EL (cell line): ENCODE measurements around the gene USF1.
A peak's percentile ranks its signal among the peaks of the same experiment; 100 is the strongest.
"Not testable (repeated sequence)": the region's sequence is repeated elsewhere in the genome, so short reads cannot be mapped to it uniquely, and the experiment has no call there.

ENCODE experiments used
- DNase-seq: peaks from one replicate; pipeline ENCODE4 v3.0.0-alpha.2; 2016

USF1 gene

DNA sequence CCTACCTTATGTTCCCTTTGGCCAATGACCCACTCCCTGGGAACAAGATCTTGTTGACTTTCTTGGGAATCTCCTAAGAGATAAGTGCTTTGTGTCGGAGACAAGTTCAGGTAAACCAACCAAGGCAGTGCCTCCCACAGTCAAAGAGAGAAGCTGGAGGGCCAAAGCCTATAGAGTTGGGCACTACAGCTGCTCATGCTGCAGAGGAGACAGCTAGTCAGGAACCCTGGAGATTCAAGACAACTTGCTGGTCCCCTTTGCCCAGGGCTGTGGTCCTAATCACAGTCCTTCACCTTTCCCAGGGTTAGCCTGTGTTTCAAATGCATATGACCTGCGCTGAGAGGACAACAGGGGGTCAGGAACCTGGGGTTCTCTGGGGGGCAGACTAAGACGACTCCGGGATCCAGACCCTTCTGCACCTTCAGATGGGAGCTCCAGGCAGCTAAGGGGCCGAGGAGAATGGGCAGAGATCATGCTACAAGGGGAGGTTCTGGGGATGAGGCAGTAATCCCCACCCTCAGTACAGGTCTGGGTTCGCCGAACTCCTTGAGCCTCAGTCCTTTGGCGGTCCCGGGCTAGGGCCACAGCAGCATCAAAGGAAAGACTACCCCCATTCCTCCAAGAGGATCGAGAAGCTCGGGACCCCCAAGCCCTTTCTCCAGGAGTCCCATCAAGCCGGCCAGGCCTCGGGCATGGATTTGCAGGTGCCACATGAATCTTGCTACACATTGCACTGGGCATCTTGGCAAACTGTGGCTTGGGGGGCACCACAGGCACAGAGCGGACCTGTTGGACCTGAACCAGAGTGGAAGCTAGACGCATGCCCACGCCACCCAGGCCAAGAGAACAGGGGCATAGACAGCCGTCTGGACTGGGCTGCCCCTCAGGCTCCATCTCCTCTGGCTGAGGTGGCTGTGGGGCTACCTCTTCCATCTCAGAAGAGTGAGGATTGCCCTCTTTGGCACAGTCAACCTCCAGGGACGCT, 2.0 kb upstream of the USF1 start:
- DNase-seq, result no peak

DNA sequence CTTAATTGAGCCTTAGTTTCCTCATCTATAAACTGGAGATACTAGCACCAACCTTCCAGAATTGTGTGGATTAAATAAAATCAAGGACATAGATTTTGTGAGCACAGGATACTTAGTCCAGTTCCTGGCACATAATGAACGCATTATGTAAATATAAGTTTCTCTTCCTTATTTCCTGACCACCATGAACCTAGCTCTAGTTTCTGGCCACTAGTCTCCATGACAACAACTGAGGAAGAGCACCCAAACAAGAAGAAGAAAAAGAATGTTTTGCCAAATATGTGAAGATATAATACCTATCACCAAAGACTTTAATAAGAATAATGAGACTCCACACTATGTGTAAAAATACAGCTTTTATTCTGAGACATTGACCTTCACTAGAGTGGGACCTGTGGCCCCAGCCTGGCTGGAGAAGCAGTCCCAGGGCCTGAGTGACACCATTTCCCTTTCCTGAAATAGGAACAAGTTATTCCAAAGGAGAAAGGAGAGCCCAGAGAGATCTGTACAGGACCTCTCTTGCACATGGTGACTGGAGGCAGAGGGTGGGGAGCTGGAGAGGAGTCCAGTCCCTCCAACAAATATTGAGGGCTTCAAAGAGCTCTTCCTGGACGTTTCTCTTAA, 940 bp upstream of the USF1 start:
- no peak for DNase-seq

DNA sequence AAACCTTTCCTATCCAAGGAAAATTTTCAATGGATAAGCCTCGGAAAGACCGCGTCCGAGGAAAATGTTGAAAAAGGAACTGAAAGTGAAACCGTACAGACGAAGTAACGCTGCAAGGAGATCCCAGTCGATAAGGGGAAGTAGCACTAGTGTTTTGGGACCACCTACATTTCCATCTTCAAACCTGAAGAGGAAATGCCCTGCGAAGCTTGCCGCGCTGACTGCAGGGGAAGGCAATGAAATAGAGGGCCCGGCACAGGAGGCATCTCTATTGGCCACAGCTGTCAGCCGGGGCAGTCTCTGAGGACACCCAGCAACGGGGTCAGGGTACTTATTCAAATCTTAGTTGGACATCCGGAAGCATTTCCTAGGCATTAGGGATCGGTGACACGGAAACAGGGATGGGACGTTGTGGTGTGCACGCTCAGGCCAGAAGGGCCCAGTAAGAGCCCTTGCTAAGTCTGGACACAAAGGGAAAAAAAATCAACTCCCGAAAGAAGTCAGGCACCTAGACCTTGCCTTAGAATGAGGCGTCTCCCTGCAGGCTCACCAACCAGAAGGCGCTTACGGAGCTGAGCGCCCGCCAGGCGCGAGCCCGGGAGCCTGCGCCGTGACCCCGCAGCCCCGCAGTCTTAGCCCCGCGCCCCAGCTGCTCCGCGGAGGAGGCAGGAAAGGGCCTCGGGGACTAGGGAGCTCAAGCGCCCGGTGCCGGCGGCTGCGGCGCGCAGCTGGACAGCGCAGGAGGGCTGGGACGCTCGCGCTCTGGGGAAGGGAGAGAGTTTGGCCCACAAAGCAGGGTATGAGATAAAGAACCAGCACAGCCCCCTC, 655 bp downstream of the USF1 start:
- DNase-seq, result peak; percentile 79

DNA sequence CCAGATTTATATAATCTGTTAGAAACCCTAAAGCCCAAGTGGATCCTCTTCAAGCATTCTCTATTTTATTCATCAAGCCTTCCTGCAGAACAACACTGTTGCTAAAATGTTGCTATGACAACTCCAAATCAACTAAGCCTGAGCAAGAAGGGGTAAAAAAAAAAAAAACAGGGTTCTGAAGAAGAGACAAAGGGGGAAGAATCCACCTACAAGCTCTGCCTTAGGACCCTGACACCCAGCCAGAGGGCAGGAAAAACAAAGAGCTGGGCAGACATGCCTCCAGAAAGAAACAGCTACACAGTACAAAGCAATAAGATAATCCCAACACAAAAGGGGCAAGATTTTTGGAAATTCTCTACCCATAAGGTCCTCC, 1.3 kb downstream of the USF1 start:
- DNase-seq, result peak; percentile 7

DNA sequence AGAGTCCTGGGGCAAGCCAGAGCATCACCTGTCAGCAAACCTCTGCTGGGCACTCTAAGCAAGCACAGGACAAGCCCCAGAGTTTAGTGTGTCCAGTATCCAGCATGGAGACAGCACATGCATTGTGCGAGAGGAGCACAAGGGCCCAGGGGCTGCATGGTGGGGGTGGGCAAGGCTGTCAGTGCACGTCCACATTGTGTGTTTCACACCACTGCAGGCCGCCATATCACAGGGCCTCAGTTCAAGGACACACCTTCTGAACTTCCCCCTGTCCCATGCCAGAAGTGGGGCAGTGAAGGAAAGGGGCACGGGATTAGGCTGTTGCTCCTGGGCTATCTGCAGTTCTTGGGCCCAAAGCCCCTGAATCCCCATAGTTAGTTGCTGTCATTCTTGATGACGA, 6.2 kb downstream of the USF1 start:
- no peak for DNase-seq

DNA sequence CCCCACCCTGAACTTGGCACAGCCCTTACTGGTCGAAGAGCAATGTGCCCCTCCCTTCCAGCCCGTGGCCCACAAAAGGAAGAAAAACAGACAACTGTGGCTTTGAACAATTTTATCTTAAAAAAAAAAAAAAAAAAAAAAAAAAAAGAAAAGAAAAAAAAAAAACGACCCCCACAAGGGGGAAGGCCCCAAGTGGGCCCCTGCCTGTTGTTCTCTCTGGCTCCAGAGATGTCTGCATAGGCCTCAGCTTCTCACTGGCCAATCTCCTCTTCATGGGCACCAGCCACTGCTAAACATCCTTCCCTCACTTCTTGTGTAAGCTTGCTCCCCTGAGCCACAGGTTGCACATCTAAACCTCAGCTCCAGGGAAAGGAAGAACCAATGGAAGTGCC, 6.6 kb downstream of the USF1 start:
- DNase-seq, result no peak

DNA sequence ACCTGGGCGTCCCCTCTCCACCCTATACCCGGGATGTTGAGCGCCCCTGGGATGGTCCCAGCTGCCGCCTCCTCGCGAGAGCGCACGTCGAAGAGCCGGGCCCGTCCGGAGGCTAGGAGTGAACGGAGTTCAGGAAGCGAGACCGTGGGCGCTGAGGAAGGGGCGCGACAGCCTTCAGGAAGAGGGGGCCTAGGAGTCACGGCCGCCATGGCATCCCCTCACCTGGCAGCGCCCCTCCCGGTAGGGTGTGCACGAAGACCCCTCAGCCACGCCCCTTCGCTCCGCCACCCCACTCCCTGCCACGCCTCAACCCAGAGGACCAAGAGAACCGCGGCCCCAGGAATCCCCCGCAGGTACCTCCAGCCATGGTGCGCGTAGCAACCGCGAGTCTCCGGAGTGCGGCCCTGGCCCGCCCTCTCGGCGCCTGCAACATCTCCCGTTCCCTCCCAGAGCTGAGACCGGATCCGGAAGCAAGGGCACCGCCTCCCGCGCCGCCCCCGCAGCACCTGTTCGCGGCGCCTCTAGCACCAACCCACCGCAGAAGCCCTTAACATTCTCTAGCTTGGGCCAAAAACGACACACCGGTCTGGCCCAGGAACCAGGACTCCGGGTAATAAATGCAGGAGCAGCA, 7.1 kb downstream of the USF1 start, which contains the start of gene TSTD1:
Gene TSTD1 (minus strand): TSS at position 442 of the 631 bp plus-strand sequence. CDS start 75 bp downstream, at position 367.
- DNase-seq, result no peak

DNA sequence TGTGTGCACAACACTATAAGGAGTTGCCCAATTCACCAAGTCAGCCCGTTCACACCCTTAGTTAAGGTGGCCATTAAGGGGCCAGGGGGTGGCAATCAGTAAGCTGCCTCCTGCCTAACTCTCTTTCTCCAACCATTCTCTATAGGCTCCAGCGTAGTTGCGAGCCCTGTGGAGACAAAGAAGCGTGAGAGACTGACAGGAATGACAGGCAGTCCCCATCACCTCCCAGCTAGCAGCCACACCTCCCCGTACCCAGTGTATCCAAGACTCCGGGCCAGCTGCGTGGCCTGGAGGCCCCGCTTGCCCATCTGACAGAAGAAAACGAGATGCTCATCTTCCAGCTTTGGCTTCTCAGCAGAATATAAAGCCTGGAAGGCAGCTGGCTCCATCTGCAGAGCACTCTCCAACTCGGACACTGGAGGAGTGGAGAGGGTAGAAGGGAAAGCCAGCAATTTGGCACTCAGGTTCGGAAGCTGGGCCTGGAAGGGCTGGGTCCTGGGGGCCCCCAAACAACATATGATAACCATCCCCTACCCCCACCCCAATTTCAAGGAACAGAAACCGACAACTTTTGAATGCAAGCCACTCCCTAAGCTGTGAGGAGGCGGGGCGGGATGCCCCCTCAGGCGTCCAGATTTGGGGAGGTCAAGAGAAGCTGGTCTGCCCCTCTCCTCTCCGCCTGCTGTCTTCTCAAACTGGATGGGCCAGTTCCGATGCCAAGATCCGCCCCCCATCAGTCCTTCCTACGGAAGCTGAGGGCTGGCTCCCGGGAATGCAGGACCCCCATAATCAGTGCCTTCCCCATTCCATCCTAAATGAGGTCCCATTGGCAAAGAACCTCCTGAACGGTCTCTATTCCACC, 7.9 kb downstream of the USF1 start:
- DNase-seq, result no peak

DNA sequence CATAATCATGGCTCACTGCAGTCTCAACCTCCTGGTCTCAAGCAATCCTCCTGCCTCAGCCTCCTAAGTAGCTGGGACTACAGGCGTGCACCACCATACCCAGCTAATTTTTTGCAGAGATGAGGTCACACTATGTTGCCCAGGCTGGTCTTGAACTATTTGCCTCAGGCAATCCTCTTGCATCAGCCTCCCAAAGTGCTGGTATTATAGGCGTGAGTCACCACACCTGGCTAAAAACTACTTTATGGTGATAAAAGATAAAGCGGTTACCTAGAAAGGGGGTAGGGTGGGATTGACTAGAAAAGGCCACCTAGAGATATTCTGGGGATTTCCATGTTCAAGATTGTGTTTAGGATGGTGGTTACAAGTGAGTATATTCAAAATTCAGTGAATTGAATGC, 12.0 kb downstream of the USF1 start:
- DNase-seq, result peak; percentile 55

DNA sequence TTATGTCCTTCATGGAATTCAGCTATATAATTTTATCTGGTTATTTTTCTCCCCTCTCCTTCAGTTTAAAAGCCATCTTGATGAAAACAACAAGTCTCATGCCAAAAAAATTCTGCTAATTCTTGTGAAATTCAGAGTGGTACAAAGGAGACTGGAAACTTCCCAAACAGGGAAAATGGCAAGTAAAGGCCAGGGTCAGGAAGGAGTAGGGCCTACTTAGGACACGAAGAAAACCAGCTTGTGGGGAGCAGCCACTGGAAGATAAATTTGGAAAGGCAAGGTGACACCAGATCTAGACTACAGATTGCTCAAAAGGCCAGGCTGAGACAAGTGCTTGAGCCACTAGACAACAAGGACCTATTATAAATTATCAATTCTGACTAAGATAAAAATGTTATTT, 13.4 kb downstream of the USF1 start:
- no peak for DNase-seq

DNA sequence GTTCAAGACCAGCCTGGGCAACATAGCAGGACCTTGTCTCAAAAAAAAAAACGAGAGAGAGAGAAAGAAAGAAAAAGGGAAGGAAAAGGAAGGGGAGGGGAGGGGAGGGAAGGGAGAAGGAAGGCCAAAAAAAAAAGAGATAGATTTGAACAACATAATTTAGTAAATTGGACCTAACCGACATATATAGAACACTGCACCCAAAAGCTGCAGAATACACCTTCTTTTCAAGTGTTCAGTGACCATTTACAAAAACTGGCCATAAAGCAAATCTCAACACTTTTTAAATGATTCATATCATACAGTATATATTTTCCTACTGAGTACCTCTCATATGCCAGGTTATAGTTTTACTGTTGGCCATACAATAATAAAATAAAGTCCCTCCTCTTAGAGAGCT, 13.9 kb downstream of the USF1 start:
- DNase-seq, result no peak

DNA sequence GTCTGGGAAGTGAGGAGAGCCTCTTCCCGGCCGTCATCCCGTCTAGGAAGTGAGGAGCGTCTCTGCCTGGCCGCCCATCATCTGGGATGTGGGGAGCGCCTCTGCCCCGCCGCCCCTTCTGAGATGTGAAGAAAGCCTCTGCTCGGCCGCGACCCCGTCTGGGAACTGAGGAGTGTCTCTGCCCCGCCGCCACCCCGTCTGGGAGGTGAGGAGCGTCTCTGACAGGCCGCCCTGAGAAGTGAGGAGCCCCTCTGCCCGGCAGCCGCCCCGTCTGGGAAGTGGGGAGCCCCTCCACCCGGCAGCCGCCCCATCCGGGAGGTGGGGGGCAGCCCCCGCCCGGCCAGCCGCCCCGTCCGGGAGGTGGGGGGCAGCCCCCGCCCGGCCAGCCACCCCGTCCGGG, 16.3 kb downstream of the USF1 start:
- DNase-seq, result not testable (repeated sequence)

DNA sequence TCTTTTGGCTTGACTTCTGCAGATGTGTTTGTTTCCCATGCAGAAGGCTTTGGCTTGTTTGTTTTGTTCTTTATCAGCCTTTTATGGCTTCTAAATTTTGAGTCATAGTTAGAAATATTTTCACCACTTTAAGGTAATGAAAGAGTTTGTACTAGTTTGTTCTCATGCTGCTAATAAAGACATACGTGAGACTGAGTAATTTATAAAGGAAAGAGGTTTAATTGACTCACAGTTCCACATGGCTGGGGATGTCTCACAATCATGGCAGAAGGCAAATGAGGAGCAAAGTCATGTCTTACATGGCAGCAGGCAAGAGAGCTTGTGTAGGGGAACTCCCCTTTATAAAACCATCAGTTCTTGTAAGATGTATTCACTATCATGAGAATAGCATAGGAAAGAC, 18.8 kb downstream of the USF1 start:
- not testable (repeated sequence) for DNase-seq

DNA sequence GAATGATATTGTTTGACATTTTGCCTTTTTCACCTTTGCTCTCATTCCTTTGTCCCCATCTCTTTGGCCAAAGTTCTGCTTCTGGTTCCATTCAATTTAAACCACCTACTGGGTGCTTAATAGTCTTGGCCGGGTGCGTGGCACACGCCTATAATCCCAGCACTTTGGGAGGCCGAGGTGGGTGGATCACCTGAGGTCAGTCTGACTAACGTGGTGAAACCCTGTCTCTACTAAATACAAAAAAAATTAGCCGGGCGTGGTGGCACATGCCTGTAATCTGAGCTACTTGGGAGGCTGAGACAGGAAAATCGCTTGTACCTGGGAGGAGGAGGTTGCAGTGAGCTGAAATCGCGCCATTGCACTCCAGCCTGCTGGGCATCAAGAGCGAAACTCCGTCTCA, 23.3 kb downstream of the USF1 start:
- not testable (repeated sequence) for DNase-seq

DNA sequence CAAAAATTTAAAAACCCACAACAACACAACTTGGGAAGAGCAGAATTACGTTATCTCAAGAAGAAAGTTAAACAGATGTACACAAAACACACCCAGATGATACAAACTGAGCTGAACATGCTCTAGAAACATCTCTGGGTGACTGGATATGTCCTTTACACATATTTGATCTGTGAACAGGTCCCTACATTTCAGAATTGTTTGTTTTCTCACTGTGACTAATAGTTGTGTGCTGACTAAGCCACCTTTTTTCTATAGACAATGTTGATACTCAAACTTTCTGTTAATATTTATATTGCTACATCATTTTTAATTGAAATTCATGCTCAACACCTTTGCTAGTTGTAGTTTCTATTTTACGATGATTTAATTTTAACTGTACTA, 23.8 kb downstream of the USF1 start:
- DNase-seq, result no peak

DNA sequence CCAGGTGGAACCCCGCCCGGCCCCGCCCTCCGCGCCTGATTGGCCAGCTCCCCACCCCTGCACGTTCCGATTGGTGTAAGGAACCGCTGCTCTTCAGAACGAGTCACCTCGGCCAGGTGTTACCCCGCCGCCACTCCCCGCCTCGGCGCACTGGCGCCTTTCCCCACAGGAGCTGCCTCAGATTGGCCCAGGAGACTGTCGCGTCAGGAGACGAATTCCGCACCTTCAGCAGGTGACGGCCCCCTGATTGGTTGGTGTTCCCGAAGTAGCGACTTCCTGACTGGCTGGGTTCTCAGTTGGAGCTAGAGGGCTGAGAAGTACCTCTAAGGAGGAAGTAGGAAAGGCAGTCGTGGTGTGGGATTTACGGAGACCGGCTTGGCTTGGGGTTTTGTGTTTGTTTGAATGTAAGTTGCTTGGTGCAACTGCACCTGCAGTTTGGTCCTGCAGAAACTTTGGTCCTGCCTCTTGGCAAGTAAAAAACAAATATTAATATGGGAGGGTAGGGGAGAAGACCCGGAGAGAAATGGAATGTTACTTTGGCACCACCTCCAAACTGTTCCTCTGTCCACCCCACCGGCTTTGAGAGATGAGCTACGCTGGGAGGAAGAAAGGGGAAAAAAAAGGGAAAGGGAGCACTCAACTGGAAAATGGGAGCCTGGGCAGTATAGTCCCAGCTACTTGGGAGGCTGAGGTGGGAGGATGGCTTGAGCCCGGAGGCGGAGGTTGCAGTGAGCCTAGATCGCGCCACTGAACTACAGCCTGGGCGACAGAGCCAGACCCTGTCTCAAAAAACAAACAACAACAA, 24.4 kb downstream of the USF1 start:
- DNase-seq, result peak; percentile 58

DNA sequence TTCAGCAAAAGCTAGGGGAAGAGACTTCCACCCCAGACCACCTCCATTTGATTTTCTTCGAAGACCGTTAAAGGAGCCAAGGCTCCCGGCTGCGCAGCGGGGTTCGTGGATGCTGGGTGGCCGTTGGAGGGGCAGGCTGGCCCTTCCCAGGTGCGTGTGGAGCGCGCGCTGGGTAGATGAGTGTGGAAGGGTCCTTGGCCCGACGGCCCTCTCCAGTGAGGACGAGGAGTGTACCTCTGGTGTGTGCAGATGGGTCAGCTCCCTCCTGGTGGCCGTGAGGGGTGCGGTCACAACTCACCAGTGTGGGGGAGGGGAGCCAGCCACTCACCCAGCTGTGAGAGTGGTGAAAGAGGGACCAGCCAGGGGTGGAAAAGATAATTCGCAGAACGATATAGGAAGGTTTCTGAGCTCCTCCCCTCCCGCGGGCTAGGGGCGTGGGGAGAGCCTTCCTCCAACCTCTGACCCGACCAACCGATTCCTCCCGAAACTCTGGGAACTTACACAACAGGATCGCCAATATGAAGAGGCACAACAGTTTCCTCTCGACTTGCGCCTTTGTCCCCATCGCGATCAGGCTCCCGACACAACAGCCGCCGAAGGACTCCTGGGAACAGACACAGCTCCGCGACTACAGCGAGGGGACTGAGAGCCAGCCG, 25.1 kb downstream of the USF1 start, which contains the start of gene F11R:
Gene F11R (minus strand): TSS at position 644 of the 656 bp plus-strand sequence. CDS start 79 bp downstream, at position 565.
- DNase-seq, result no peak

DNA sequence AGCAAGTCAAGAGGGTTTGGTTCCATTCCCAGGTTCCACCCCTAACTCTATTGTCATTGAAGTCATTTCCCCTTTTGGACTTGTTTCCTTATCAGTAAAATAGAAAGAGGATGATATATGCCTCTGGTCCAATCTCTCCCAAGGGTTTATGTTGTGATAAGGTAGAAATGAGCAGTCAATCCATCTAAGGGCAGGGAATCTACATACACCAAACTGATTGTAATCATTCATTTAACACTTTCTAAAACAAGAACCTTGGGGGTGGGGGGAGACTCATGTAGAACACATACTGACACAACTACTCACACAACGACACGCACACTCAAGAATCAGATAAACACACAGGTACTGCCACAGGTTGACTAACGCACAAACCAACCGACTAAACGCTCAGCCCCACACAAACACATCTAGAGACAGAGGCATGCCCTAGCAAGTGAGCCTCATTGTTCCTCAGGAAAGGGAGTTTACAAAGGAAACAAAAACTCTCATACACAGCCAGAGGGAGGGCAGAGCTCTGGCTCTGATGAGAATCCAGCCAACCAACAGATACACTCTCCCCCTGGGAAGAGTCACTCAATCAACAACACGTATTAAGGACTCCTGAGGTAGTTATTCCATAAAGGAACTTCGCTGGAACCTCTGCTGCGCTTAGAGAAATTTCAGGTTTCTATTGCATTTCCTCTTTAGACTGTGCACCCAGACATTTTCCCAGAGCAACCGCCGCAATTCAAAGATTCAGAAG, 25.9 kb downstream of the USF1 start:
- DNase-seq, result no peak

DNA sequence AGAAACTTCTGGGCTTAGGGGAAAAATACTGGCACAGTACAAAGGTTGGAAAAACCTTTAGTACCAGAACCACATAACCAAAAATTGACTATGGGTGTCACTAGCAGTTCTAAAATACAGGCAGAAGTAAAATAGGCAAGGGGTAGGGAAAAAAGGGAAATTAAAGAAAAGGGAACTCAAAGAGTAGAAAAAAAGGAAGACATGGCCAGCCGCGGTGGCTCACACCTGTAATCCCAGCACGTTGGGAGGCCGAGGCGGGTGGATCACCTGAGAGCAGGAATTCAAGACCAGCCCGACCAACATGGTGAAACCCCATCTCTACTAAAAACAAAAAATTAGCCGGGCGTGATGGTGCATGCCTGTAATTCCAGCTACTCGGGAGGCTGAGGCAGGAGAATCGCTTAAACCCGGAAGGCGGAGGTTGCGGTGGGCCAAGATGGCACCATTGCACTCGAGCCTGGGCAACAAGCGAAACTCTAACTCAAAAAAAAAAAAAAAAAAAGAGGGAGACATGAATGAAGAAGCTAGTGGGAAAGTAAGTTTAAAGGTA, 26.6 kb downstream of the USF1 start:
- not testable (repeated sequence) for DNase-seq
